Lung (tissue), 12 donors: Measurements from ENCODE around the gene URM1. TPM values are rescaled to one million over a fixed set of nuclear protein-coding genes. Genes with fewer than 3 reads are reported as not detected.

ENCODE experiments used
- ATAC-seq: fragments of 200-7000 bp; cut with Tn5 transposase; one replicate; pipeline ENCODE4 v1.9.1; 2020; ENCODE audit warnings: moderate number of reproducible peaks; ENCODE audit not compliant: insufficient read depth, low FRiP score
- DNase-seq, 3 donors: peaks; one replicate each; pipeline ENCODE4 v3.0.0-alpha.2; 2013 to 2017
- H3K27ac ChIP-seq, 2 donors: one replicate each; pipeline ENCODE4 v1.5.1; 2013; ENCODE audit warnings: mild to moderate bottlenecking in 2 of 2, moderate library complexity in 2 of 2, control low read depth in 1 of 2, inconsistent platforms in 1 of 2, low read depth in 1 of 2, low read length in 1 of 2
- H3K27me3 ChIP-seq, 3 donors: one replicate each; pipeline ENCODE4 v1.5.1; 2013; ENCODE audit warnings: low read length in 2 of 3; ENCODE audit not compliant: control insufficient read depth in 3 of 3, insufficient read depth in 3 of 3
- H3K36me3 ChIP-seq, 4 donors: one replicate each; pipeline ENCODE4 v1.5.1; 2013; ENCODE audit warnings: low read length in 4 of 4, mild to moderate bottlenecking in 1 of 4, moderate library complexity in 1 of 4; ENCODE audit not compliant: control insufficient read depth in 4 of 4, insufficient read depth in 4 of 4
- H3K4me1 ChIP-seq, 5 donors: one replicate each; pipeline ENCODE4 v1.5.1; 2013; ENCODE audit warnings: low read length in 5 of 5, mild to moderate bottlenecking in 2 of 5, moderate library complexity in 1 of 5; ENCODE audit not compliant: control insufficient read depth in 5 of 5, insufficient read depth in 5 of 5
- H3K4me3 ChIP-seq: one replicate; pipeline ENCODE4 v1.5.1; 2013; ENCODE audit warnings: mild to moderate bottlenecking, control low read depth, moderate library complexity
- H3K9ac ChIP-seq, 2 donors: one replicate each; pipeline ENCODE4 v1.5.1; 2013; ENCODE audit warnings: low read length in 2 of 2, control low read depth in 1 of 2; ENCODE audit not compliant: insufficient read depth in 1 of 2
- H3K9me3 ChIP-seq, 4 donors: one replicate each; pipeline ENCODE4 v1.5.1; 2013; ENCODE audit warnings: low read length in 3 of 4, mild to moderate bottlenecking in 1 of 4, moderate library complexity in 1 of 4; ENCODE audit not compliant: control insufficient read depth in 4 of 4, insufficient read depth in 3 of 4
- CTCF ChIP-seq: IDR thresholded peaks from 2 replicates; pipeline ENCODE4 v1.5.1; 2012; ENCODE audit warnings: mild to moderate bottlenecking; ENCODE audit errors: control extremely low read depth, extremely low read depth
- WGBS, 2 donors: extraction: QIAGEN DNeasy Blood & Tissue Kit; methylation state at CpG; one replicate each; pipeline ENCODE4 v1.1.7; 2013; 5-methylcytosine and 5-hydroxymethylcytosine counted together
- polyA plus RNA-seq, 2 donors: library from polyadenylated mRNA; stranded (reverse); fragments of 200-250 nt; gene quantifications; one replicate each; pipeline ENCODE4 v1.2.1, GENCODE V29; 2013
- total RNA-seq, 2 donors: library from RNA; depleted of rRNA in 1 of 2; stranded (reverse); fragments of >200 nt in 1 of 2; gene quantifications; one replicate each; pipeline ENCODE4 v1.2.1, GENCODE V29; 2014 to 2021
- donor health status: control.
- donor health status: control.
- donor health status: Bipolar disorder and iron deficiency.
- donor health status: healthy.
- donor health status: DM: yes; HTN: yes; CAD: no.

The URM1 gene
- total and polyA plus RNA-seq, 4 donors, result 35.1 to 67.2 (median 61.3) TPM

- Histone ChIP-seq H3K9ac (no peak overlapping the region), H3K27me3 (no peaks in the 10 kb centered on the region)
These were observed 48.1 kb downstream of the URM1 start for GRCh38 chr9:128419061-128419925.

GRCh38 chr9:128420060-128420650 is 49.0 kb downstream of the URM1 start:
- H3K4me3 ChIP-seq, result peak overlapping the region; percentile 51
- peak; percentile 51 for TF ChIP-seq CTCF
- peaks cover 0 to 5% (median under 1%) of the 10 kb centered on the region in 4 donors for H3K36me3 ChIP-seq
- peak overlapping the region in 1 of 2 donors; percentile 54 for H3K27ac ChIP-seq
- no peak overlapping the region for H3K9ac ChIP-seq
- DNase-seq, result peak; percentile 77 to 82 (median 78)
- peak; percentile 80 for ATAC-seq
- no peaks in the 10 kb centered on the region for H3K27me3 ChIP-seq
- H3K4me1 ChIP-seq, result peaks cover 0 to 26% (median 5%) of the 10 kb centered on the region in 5 donors
- H3K9me3 ChIP-seq, result no peaks in the 10 kb centered on the region
- WGBS, 2 donors, result 0 to 1% methylated on average over 54 to 59 of the region's 59 CpGs

More at GRCh38 chr9:128419061-128419925, 48.1 kb downstream of the URM1 start:
- peaks cover 0 to 2% (median 0%) of the 10 kb centered on the region in 4 donors for H3K36me3 ChIP-seq
- ATAC-seq (no peak), DNase-seq (peak; percentile 53 to 75 (median 54))
- no peak overlapping the region for H3K4me3 ChIP-seq
- no peak for TF ChIP-seq CTCF
- 10 to 12% methylated on average over 28 of the region's 28 CpGs for WGBS, 2 donors
- peaks cover 0 to 26% (median 5%) of the 10 kb centered on the region in 5 donors for H3K4me1 ChIP-seq
- H3K9me3 ChIP-seq, result no peaks in the 10 kb centered on the region
- H3K27ac ChIP-seq, result no peak overlapping the region

GRCh38 chr9:128420651-128421481 is 49.7 kb downstream of the URM1 start, which contains the start of gene CERCAM:
TSS of gene CERCAM (plus strand) at chr9:128420857. CDS start at chr9:128420878, 21 bp downstream.
- DNase-seq (peak; percentile 73 to 81 (median 73)), ATAC-seq (peak; percentile 83)
- Histone ChIP-seq H3K4me3 (peak within 1 kb of the TSS; percentile 61), H3K9me3 (no peaks in the 10 kb centered on the region), H3K27ac (peak within 1 kb of the TSS; percentile 18 to 54), H3K4me1 (peaks cover 0 to 26% (median 5%) of the 10 kb centered on the region in 5 donors), H3K27me3 (no peaks in the 10 kb centered on the region), H3K9ac (peak within 1 kb of the TSS in 1 of 2 donors; percentile 23), H3K36me3 (peaks cover 0 to 5% (median under 1%) of the 10 kb centered on the region in 4 donors)
- 1 to 2% methylated on average over 34 to 59 of the region's 59 CpGs for WGBS, 2 donors
- no peak for TF ChIP-seq CTCF
